Body of pancreas (tissue), 4 donors: ENCODE results near the gene PLPP3. TPM values are rescaled to one million over a fixed set of nuclear protein-coding genes. Genes with fewer than 3 reads are reported as not detected.

Experiments
- ATAC-seq: fragments of 150-250 bp; one replicate; pipeline ENCODE4 v1.9.1; 2016
- DNase-seq, 4 donors: peaks; one replicate each; pipeline ENCODE4 v3.0.0-alpha.2; 2019
- H3K27ac ChIP-seq, 4 donors: fragments of 200-600 bp; sonication (generic); 1 replicate in 3 of 4; 2 replicates in 1 of 4; pipeline versions ENCODE4 v1.5.1 to v1.6.1; 2016 to 2019; ENCODE audit warnings: mild to moderate bottlenecking in 1 of 4, mixed read lengths in 1 of 4, moderate library complexity in 1 of 4
- H3K27me3 ChIP-seq, 2 donors: fragments of 200-600 bp; sonication (generic); one replicate each; pipeline ENCODE4 v1.6.0; 2016; ENCODE audit warnings: mild to moderate bottlenecking in 1 of 2
- H3K36me3 ChIP-seq, 2 donors: fragments of 200-600 bp; sonication (generic); replicated peaks in 1 of 2; 2 replicates each; pipeline ENCODE4 v1.5.1; 2016; ENCODE audit warnings: low read depth in 2 of 2; ENCODE audit not compliant: insufficient read depth in 1 of 2
- H3K4me1 ChIP-seq: fragments of 200-600 bp; sonication (generic); one replicate; pipeline ENCODE4 v1.6.0; 2016
- H3K4me3 ChIP-seq, 2 donors: fragments of 200-600 bp; sonication (generic); 1 replicate in 1 of 2; 2 replicates in 1 of 2; pipeline ENCODE4 v1.5.1; 2016 to 2019
- H3K9me3 ChIP-seq, 3 donors: fragments of 200-600 bp; sonication (generic); 1 replicate in 2 of 3; 2 replicates in 1 of 3; pipeline ENCODE4 v1.5.1; 2016
- POLR2A ChIP-seq, 3 donors: fragments of 450-650 bp; IDR thresholded peaks; one replicate each; pipeline ENCODE4 v1.6.1; 2016; ENCODE audit warnings: antibody characterized with exemption in 3 of 3, mild to moderate bottlenecking in 2 of 3
- WGBS, 2 donors: methylation state at CpG; one replicate each; pipeline ENCODE4 v1.1.5; 2017; 5-methylcytosine and 5-hydroxymethylcytosine counted together
- intact Hi-C: fragments of 100-400 bp; cut with DNase I; formaldehyde crosslinking; loops from one replicate; pipeline ENCODE4 v1.15.1; 2023
- total RNA-seq, 2 donors: library from RNA; depleted of rRNA; stranded (reverse); fragments of >200 nt; gene quantifications; one replicate each; pipeline ENCODE4 v1.1.0, GENCODE V29; 2016
- TF ChIP-seq, protein P1 (sequence below), 7 experiments: fragments of 450-650 bp in 4 of 7; fragments of 200-600 bp in 3 of 7; sonication (generic) in 3 of 7; IDR thresholded peaks; one replicate each; pipeline ENCODE4 v1.5.1; 2016 to 2019; ENCODE audit warnings: antibody characterized with exemption in 7 of 7

PLPP3 gene
- total RNA-seq, 2 donors from 2014 or later = 35.8 to 52.7 TPM

DNA sequence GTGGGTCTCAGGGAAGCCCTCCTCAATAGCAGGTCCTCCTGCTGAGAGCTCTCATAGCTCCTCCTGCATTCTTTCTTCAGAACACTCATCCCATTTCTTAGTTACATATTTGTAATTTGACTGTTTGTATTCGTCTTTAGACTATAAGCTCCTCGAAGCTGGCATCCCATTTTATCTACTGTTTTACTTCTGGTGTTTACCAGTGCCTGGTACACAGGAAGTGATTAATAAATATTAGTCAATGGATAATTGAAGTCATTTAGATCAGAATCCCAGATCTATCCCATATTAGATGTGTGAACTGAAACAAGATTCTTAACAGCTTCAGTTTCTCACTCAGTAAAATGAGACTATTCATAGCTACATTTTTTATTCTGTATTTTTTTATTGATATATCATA is 88.7 kb downstream of the PLPP3 start:
- Histone ChIP-seq H3K27me3 (no peaks in the 10 kb centered on the region), H3K27ac (peak overlapping the region in 2 of 4 donors; percentile 13 to 55), H3K4me1 (peaks cover 24% of the 10 kb centered on the region), H3K9me3 (no peaks in the 10 kb centered on the region), H3K36me3 (peaks cover 0 to 6% of the 10 kb centered on the region in 2 donors), H3K4me3 (no peak overlapping the region)
- intact Hi-C loops = no loop called here
- no peak for TF ChIP-seq POLR2A (IDR thresholded peaks at IDR 0.05)
- TF ChIP-seq, protein P1, sequence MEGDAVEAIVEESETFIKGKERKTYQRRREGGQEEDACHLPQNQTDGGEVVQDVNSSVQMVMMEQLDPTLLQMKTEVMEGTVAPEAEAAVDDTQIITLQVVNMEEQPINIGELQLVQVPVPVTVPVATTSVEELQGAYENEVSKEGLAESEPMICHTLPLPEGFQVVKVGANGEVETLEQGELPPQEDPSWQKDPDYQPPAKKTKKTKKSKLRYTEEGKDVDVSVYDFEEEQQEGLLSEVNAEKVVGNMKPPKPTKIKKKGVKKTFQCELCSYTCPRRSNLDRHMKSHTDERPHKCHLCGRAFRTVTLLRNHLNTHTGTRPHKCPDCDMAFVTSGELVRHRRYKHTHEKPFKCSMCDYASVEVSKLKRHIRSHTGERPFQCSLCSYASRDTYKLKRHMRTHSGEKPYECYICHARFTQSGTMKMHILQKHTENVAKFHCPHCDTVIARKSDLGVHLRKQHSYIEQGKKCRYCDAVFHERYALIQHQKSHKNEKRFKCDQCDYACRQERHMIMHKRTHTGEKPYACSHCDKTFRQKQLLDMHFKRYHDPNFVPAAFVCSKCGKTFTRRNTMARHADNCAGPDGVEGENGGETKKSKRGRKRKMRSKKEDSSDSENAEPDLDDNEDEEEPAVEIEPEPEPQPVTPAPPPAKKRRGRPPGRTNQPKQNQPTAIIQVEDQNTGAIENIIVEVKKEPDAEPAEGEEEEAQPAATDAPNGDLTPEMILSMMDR (IDR thresholded peaks at IDR 0.05) = no peak
- DNase-seq (no peak), ATAC-seq (no peak)
- WGBS, 2 donors = 56 to 70% methylated on average over 2 of the region's 2 CpGs

GRCh38 chr1:56489695-56490094 is 89.7 kb downstream of the PLPP3 start:
- no peak for TF ChIP-seq POLR2A (IDR thresholded peaks at IDR 0.05)
- TF ChIP-seq, protein P1 (IDR thresholded peaks at IDR 0.05) = no peak
- intact Hi-C loops = no loop called here
- peaks cover 24% of the 10 kb centered on the region for H3K4me1 ChIP-seq
- no peaks in the 10 kb centered on the region for H3K27me3 ChIP-seq
- DNase-seq (no peak), ATAC-seq (no peak)
- peaks cover 0 to 3% of the 10 kb centered on the region in 2 donors for H3K36me3 ChIP-seq
- H3K4me3 ChIP-seq = no peak overlapping the region
- H3K27ac ChIP-seq = no peak overlapping the region
- H3K9me3 ChIP-seq = no peaks in the 10 kb centered on the region
- 80 to 81% methylated on average over 8 of the region's 8 CpGs for WGBS, 2 donors

DNA sequence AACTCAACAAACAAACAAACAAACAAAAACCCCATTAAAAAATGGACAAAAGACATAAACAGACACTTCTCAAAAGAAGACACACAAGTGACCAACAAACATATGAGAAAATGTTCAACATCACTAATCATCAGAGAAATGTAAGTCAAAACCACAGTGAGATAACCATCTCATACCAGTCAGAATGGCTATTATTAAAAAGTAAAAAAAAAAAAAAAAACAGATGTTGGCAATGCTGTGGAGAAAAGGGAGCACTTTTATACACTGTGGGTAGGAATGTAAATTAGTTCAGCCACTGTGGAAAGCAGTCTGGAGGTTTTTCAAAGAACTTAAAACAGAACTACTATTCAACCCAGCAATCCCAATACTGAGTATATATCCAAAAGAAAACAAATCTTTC is 94.7 kb downstream of the PLPP3 start:
- no peaks in the 10 kb centered on the region for H3K9me3 ChIP-seq
- no peak overlapping the region for H3K4me3 ChIP-seq
- intact Hi-C loops = no loop called here
- H3K27me3 ChIP-seq = no peaks in the 10 kb centered on the region
- DNase-seq (no peak), ATAC-seq (no peak)
- no peak overlapping the region for H3K27ac ChIP-seq
- H3K36me3 ChIP-seq = no peaks in the 10 kb centered on the region
- no peak for TF ChIP-seq POLR2A (IDR thresholded peaks at IDR 0.05)
- TF ChIP-seq, protein P1 (IDR thresholded peaks at IDR 0.05) = no peak
- H3K4me1 ChIP-seq = no peaks in the 10 kb centered on the region

DNA sequence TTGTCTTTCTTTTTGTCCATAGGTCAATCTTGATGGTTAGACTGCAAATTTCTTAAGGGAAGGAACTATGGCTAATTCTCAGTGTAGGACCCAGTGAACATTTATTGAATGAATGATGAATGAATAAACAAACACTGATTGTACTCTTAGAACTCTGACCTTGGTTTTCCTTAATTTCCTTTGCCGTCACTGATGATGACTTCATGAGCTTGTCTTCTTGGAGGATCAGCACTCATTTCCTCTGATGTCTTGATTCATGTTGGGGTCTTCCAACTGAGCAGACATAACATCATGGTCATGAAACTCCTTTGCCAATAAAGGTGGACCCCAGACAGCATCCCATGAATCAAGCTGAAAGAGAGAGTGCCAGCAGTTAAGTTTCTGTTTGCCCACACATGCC is 96.3 kb downstream of the PLPP3 start:
- ATAC-seq (no peak), DNase-seq (no peak)
- intact Hi-C loops = no loop called here
- no peaks in the 10 kb centered on the region for H3K4me1 ChIP-seq
- H3K9me3 ChIP-seq = no peaks in the 10 kb centered on the region
- TF ChIP-seq POLR2A (IDR thresholded peaks at IDR 0.05) = no peak
- TF ChIP-seq, protein P1 (IDR thresholded peaks at IDR 0.05) = no peak
- H3K27ac ChIP-seq = no peak overlapping the region
- H3K4me3 ChIP-seq = no peak overlapping the region
- 82 to 100% methylated on average over 1 of the region's 1 CpG for WGBS, 2 donors
- H3K27me3 ChIP-seq = no peaks in the 10 kb centered on the region
- no peaks in the 10 kb centered on the region for H3K36me3 ChIP-seq

DNA sequence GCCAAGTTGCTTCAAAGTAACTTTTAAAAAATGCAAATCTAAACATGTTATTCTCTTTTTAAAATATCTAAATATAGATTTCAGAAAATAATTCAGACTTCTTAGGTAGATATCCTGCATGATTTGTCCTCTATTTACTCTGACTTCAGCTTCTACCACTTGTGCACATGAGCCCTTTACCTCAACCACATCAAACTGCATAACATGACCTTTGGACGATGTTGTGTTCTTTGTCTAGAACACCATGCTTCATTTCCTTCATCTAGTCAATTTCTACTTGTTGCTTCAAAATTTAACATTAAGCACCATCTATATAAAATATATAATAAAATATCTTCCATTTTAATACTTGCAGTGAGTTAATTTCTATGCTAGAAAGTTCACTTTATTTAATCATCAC is 96.9 kb downstream of the PLPP3 start:
- WGBS, 2 donors = 89 to 93% methylated on average over 1 of the region's 1 CpG
- intact Hi-C loops = no loop called here
- no peak for ATAC-seq

More for the DNA sequence above, 96.9 kb downstream of the PLPP3 start:
- TF ChIP-seq, protein P1 (IDR thresholded peaks at IDR 0.05) = no peak
- TF ChIP-seq POLR2A (IDR thresholded peaks at IDR 0.05) = no peak
- H3K9me3 ChIP-seq = no peaks in the 10 kb centered on the region
- no peak for DNase-seq
- no peak overlapping the region for H3K4me3 ChIP-seq
- no peaks in the 10 kb centered on the region for H3K36me3 ChIP-seq
- H3K27me3 ChIP-seq = no peaks in the 10 kb centered on the region
- H3K4me1 ChIP-seq = no peaks in the 10 kb centered on the region
- H3K27ac ChIP-seq = no peak overlapping the region
